Amygdala (tissue), 56 donors: ENCODE measurements around the gene GPR146.
A peak's percentile ranks its signal among the peaks of the same experiment; 100 is the strongest.

ENCODE experiments used
- DNase-seq, 56 donors: peaks; one replicate each; lab custom pipeline; 2025; lab: John Stamatoyannopoulos, UW

Gene GPR146

GRCh38 chr7:1041551-1042491 is 2.5 kb upstream of the GPR146 start:
- no peak for DNase-seq

DNA sequence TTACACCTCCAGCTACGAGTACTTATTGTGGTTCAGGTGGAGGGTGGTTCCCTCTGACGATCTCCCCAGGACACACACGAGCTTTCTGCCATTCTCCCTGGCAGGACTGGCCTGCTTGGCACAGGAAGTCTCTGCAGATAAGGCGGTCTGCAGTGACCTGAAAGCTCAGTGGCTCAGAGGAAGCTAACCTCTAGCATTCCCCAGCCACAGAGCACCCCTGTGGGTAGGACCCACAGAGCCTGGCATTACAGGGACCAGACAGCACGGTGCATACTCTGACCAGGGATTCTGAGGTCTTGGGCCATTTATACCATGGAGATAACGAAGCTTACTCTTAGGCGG is 1.9 kb upstream of the GPR146 start:
- DNase-seq = no peak

DNA sequence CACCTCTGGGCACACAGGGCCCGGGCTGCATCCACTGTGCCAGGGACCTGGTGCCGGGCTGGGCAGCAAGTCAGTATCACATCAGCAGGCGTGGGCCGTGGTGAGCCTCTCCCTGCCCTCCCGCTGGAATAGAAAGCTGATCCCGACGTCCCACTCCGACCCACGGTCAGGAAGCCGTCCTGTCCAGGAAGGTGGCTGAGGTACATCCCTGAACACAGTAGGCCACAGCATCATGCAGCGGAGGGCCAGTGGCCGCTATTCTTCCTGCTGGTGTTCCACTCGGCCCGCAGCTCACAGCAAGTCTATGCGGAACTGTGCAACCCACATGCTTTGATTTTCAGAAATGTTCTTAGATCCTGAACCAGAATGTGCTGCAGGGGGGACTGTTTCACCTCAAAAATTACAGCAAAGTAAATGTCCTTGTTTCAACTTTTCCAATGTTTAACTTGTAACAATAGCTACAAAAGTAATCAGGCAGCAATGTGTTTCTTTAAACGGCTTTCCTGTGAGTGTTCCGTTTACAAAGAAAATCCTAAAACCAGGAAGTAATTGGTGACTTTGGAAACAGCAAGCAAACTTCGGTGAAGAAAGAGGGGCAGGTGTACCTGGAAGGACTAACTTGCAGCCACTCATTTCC is 676 bp upstream of the GPR146 start:
- DNase-seq = peak in 1 of 56 donors; percentile 10

DNA sequence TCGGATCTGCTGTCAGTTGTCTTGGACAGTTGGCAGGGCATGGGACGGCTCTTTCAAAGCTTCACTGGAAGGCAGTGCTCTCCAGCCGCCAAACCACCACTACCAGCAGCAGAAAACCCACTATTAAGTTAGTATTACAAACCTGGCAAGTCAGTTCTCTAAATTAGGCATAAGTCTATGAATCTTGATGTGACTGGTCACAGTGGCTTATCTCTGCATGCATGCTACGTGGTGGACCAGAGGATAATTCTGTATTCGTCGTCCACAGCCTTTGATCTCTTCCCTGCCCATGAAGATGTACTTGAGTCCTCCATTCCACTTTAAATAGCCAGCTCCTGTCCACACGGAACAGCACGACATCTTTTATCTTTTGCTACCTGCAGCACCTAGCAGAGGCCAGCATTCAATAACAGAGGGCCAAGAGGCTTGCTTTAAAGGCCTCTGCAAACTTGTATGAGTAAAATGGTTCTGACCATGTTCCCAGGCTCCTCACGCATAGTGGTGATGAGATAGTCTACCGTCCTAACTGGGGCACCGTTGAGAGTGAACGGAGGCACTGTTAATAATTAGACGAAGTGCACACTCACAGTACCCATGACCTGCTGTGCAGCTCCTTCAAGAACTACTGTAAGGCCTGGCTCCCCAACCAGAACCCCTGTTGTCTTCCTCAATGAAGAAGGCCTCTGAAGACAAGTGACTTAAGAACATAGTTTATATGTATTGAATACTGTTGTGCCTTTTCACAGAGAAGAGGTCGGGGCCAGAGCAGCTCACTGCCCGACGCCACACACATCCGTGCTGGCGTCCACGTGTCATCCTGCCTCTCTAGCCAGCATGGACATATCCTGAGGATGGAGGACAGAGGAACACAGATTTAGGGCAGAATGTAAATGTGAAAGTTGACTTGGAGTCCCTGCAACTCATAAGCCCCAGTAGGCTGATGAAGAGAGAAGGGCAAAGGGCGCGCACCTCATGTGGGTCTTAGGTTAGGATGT is 1.0 kb downstream of the GPR146 start:
- no peak for DNase-seq

- no peak for DNase-seq
Measured at GRCh38 chr7:1046722-1047679, 2.7 kb downstream of the GPR146 start.

DNA sequence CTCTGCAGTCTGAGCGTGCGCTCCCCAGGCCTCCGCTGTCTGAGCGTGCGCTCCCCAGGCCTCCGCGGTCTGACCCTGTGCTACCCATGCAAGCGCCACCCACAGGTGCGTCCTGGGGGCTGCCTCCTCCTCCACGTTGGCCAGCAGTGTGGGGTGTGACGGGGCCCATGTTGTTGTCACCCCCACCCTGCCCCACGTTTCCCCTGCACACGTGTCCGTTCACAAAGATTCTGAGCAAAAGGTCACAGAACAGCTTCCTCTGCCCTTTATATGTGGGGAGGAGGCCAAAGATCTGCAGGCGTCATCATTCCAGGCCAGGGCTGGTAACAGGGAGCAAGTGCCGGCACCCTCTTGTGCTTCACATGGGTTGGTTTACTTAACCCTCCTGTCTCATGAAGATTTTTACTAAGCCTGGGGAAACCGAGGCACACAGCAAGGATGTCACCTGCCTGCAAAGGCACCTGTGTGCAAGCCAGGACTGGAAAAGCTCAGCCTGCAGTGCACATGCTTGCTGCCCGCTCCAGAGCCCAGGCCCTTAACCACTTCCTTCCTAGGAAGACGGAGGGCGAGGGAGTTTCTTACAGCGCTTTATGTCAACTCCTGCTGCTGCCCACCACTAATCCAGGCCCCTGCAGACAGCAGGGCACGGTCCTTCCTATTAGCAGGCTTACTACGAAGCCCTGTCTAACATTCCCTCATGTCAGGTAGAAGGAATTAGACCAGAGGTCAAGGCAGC is 4.8 kb downstream of the GPR146 start:
- DNase-seq = no peak

- no peak for DNase-seq
Measured at GRCh38 chr7:1049801-1050200, 5.5 kb downstream of the GPR146 start.

GRCh38 chr7:1050254-1050906 is 6.0 kb downstream of the GPR146 start:
- DNase-seq = peak in 5 of 56 donors; percentile 26 to 45 (median 34)

DNA sequence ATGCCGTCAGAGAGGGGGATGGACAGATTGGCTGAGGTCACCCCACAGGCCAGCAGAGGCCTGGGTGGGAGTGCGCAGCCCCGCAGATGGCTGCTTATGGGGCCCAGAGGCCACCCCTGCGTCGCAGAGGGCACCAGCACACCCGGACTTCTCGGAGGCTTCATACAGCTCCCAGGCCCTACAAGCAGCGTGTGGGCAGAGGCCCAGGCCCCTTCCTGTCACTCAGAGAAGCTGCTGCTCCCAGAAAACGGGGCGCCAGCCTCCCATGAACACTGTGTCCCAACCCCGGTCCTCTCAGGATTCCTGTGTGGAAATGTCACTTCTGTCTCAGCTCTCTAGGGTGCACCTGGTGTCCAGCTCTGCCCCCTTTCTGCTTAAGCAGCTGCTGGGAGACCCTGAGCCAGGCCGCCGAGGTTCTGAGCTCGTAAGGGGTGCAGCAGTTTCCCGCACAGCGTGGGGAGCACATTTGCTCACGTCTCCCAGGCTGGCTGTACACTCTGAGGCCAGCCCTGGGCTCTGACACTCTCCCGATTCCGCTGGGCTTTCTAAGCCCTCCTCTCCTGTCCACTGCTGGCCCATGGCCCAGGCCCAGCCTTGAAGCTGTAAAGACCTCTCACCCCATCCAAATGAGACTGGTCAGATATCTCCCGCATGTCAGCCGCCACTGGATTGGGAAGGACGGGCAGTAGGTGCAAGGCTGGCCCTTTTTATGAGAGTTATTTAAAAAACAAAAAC is 6.8 kb downstream of the GPR146 start:
- DNase-seq = no peak

DNA sequence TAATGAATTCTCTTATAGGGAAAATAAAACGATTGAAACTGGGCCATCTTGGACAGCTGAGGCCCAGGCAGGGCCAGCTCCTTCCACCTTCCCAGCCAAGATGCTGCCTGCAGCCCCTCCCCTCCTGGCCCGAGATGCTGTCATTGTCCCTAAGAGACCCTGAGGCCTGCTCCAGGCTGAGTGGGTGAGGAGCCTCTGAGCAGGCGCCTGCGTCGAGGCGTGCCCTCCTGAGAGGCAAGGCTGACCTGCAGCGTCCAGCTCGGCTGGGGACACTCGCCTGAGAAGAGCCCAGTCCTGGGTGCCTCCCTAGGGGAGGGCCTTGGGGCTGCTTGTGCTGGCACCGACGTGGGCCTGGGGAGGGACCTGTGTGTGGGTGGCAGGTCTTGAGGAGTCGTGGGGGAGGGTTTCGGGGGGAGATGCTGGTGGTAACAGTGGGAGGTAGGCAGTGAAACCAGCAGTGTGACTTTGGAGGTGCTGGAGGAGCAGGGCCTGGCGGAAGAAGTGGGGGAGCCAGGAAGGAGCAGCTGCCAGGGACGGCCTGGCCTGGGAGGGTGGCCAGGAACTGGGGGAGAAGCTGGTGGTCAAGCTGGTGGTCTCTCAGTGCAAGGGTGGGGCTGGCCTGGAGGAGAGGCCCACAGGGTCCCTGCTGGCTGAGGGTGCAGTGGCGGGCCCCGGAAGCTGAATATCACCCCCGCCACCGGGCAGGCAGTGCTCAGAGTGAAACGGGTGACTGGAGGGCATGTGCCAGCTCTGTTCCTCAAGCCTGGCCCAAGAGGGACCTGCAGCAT is 7.9 kb downstream of the GPR146 start:
- peak in 6 of 56 donors; percentile 24 to 71 (median 36) for DNase-seq

DNA sequence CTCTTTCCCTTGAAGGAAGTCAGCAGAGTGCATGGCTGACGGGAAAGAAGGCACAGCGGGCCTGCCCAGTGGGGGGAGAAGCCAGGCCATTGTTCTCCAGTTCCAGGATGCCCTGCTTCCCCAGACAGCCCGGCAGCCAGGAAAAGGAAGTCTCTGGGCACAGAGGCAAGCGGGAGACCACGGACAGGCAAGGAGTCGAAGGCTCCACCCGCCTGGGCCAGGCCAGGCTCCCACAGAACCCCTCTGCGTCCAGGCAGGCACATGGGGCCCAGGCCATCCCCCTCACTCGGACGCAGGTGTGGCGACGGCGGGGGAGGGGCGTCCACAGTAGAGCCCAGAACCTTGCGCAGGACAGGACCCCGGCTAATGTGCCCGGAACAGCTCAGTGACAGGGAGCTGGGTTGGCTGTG is 8.7 kb downstream of the GPR146 start:
- peak in 1 of 56 donors; percentile 24 for DNase-seq

DNA sequence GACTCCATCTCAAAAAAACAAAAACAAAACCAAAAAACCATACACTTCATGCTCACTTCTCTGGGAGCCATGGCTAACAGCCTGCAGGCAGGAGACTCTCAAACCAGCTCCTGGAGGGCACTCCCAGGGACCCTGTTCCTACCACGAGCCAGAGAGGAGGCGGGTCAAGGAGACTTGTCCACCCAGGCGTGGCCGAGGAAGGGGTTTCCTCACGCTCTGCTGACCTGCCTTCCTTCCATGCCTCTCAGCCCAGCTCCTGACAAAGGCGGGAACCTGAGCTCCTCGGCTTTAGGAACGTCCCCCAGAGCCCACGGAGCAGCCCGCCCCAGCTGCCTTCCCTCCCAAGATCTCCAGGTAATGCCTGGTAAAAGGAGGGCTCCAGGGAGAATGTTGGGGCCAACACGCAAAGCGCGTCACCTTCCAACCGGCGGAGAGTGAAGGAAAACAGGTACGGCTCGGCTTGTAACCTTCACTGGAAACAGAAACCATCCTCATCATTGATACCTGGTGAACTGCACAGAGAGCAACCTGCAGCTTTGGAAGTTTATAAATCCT is 9.5 kb downstream of the GPR146 start:
- no peak for DNase-seq

DNA sequence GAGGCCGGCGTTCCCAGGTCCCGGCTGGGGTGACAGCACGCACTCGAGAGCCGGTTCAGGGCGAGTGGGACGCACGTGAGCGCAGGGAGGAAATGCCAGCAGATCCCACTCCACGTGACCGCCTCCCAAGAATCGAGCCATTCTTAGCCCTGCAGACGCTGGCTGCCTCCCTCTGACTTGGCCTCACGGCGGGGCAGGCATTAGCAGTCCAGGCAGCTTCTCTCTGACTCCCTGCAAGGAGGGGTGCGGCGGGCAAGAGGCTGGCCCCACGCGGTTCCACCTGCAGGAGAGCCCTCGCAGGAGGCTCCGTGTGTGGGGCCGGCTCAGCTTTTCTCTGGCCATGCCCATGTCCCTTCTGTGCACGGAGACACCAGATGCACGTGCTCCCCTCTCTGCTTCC is 10.1 kb downstream of the GPR146 start:
- DNase-seq = peak in 50 of 56 donors; percentile 21 to 80 (median 54)

DNA sequence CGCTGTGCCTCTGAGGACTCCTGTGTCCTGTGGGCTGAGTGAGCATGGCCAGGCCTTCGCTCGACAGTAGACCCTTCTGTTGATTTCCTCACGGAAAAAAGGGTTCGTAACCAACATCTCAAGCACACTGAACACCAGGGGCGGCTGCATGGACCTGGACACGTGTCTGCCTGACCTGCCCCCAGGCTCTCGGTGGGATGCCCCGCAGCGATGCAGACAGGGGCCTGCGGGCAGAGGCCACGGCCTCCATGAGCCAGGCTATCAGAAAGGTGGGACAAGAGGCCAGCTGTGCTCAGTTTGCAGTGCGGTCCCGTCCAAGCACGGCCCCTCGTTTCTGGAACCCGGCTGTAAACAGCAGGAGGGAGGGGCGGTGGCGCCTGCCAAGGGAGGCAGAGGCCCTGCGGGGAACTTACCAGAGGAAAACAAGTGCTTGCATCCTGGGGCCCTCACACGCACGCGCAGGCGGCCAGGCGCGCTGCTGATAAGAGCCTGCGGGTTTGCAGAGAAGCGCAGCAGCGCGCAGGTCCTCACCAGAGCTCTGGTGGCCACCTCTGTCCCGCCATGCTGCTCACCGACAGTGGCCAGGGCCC is 10.6 kb downstream of the GPR146 start:
- peak in 44 of 56 donors; percentile 23 to 73 (median 51) for DNase-seq

DNA sequence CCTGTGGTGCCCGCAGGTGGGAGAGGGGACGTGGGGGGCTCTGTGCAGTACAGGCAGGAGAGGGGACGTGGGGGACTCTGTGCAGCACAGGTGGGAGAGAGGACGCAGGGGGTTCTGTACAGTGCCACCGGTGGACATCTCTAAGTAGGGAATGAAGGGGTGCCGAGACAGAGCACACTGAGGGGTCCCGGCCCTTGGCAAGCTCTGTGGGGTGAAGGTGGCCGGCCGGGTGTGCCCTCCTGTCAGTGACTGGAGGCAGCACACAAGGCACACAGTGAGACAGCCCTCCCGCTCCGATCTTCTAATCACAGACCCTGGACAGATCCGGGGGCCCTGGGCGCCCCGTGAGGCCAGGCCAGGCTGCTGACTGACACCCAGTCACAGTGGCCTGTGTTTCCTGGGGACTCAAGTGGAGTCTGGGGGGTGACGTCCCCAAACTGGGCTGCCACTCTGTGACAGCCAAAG is 11.2 kb downstream of the GPR146 start:
- DNase-seq = no peak
